GM19099 (cell line): ENCODE results near the gene TTC22.

ENCODE experiments used
- POLR2A ChIP-seq: IDR thresholded peaks from 3 replicates; pipeline ENCODE4 v1.6.1; 2011; ENCODE audit warnings: low read depth; ENCODE audit not compliant: insufficient read length; ENCODE audit errors: extremely low read depth

TTC22 gene

DNA sequence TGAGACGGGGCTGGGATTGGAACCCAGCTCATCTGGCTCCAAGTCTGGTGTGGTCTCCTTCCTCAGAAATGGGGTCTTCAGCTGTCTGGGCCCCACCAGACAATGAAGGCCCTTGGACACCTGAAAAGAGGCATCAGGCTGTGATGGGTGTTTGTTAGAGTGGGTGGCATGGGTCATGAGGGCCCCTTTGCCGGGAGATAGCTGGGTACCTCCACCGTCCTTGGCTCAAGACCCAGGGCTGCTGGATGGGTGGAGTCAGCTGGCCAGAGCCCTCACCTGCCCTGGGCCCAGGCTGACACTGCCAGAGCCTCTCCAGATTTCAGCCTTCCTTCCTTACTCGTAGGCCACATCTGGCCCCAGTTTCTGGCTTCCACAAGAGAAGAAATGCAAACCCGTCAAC, 13.4 kb upstream of the TTC22 start:
- no peak for TF ChIP-seq POLR2A

DNA sequence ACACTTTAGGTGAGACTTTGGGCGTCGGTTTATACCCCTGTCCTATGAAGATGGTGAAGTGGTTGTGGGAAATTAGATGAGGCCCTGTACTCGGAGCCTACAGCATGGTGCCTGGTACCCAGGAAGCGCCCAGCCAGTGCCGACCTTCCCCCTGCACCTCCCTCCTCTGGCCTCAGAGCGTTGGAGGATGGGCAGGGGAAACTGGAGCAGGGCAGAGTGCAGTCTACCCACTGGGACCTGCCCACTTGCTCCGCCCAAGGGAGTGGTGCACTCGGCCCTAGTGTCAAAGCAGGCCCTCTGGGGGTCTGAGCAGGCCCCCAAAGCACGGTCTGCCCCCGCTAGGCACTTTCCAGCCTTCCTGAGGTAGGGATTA, 13.0 kb upstream of the TTC22 start:
- TF ChIP-seq POLR2A: no peak

- no peak for TF ChIP-seq POLR2A
Observed at GRCh38 chr1:54813485-54814125, 12.5 kb upstream of the TTC22 start.

GRCh38 chr1:54812801-54813484, 11.8 kb upstream of the TTC22 start:
- no peak for TF ChIP-seq POLR2A

GRCh38 chr1:54811739-54812655, 10.9 kb upstream of the TTC22 start:
- no peak for TF ChIP-seq POLR2A

DNA sequence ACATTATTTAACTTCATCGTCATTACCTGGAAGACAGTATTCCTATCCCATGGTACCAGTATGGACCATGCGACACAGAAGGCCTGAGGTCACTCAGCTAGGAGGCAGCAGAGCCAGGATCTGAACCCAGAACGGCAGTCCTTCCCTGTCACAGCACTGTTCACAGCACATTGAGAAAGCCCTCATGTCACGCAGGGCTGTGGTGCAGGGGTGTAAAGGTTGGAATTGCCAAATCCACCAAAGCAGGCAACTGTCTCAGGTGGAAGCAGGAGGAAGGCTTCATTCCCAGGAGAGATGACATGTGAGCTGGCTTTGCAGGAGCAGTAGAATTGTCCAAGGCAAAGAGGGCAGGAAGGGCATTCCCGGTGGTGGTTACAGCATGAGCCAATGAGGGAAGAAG, 9.9 kb upstream of the TTC22 start:
- TF ChIP-seq POLR2A: no peak

- no peak for TF ChIP-seq POLR2A
Observed at GRCh38 chr1:54810153-54810942, 9.2 kb upstream of the TTC22 start.

DNA sequence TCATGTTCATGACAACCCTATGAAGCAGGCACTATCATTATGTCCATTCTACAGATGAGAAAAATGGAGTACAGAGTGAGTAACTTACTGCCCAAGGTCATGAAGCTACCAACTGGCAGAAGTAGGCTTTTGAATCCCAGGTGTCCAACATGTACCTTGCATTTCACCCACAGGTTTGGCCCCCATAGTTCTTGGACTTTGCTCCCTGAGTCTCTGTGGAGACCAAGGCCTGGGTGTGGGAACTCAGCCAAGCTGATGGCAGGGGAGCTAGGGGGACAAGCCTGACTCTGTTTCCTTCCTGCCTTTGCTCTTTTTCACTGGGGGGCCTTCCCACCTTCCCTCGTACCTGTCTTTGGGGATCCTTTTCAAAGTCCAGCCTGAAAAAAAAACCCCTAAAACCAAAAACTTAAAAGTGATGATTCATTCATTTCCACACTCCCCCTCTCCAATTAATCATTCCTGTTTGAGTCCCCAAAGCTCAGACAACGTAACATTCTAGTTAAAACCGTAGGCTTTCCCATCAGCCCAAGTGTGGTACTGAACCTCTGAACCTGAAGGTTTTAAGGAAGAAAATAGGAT, 8.5 kb upstream of the TTC22 start:
- no peak for TF ChIP-seq POLR2A

DNA sequence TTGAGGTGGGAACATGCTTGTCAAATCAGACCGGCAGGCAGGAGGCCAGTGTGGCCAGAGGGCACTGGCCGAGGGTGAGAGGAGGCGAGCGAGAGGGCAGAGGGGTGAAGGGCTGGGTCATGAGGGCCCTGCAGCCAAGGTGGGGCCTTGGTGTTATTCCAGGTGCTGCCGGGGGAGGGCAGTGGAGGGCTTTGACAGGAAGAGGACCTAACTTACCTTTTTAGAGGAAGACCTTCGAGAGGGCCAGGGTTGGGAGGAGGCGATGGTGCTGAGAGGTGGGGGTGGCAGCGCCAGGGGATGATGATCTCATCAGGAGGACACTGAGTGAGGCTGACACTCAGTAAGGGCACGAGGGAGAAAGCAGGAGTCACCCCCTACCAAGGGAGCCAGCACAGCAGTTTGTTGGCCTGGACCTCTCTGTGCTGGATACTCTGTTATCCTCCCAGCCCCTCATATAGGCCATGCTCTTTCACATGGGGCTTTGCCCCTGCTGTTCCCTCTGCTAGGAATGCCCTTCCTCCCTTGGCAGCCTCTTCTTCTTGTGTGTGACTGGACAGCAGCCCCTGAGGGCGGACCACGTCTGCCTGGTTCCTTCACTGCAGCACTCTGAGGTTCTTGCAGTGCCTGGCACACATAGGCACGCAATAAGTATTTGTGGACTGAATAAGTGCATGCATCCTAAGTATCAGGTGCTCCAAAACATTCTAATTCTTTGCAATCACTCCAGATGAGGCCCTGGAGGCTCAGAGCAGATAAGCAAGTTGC, 7.5 kb upstream of the TTC22 start:
- TF ChIP-seq POLR2A: no peak

DNA sequence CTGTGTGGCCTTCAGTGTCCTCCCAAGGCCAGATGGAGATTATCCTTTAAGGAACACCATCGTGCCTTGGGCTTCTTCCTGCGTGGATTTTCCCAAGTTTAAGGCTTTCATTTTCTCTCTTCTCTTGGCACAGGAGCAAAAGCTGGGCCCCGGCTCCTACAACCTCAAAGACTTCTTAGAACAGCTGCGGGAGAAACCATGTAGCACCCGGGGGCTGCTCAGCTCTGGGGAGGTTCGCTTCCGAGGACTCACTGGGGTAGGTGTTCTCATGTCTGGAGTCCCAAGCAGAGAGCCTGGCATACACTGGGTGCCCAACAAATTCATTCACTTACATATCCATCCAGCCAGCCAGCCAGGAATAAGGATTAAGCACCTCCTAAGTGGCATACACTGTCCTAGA, 6.6 kb upstream of the TTC22 start:
- no peak for TF ChIP-seq POLR2A

GRCh38 chr1:54806931-54807611, 5.9 kb upstream of the TTC22 start:
- TF ChIP-seq POLR2A: no peak

DNA sequence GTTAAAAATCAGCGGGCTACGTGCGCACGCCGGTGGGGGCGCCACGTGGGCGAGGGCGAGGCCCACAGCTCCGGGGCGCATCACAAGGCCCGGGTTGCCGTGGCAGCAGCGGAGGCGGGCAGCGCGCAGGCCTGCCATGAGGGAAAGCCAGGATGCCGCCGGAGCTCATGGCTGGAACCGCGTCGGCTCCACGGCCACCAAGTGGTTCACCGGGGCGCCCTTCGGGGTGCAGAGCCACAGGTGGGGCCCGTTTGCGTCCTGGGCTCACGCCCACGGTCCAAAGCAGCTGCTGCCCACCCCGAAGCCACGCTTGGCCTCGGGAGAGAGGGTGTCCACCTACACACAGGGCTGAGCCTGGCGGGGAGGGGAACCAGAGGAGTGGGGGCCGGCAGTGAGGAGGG, 4.9 kb upstream of the TTC22 start:
- no peak for TF ChIP-seq POLR2A

DNA sequence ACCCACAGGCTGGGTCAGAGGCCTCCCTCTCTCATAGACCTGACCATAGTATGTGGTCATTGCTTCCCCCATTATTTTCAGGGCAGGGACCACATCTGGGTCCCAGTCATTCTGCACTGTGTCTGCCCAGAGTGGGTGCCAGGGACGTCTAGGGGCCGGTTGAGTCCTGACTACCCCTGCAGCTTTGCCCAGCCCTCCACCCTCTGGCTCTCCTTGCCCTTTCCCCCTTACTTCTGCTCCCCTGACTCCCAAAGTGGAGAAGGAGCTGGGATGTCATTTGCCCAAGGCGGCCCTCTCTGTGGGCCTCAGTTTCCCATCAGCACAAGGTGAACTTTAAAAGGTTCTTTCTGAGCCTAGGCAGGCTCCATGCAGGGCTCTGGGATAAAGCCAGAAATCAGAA, 4.3 kb upstream of the TTC22 start:
- TF ChIP-seq POLR2A: no peak
